Fibroblast of the aortic adventitia (primary cell): ENCODE data around the gene CASKIN1. TPM values are rescaled to one million over a fixed set of nuclear protein-coding genes. Genes with fewer than 3 reads are reported as not detected.

ENCODE experiments used
- DNase-seq: peaks from one replicate; pipeline ENCODE4 v3.0.0-alpha.2; 2010; ENCODE audit warnings: low read depth
- H3K4me3 ChIP-seq: 2 replicates; pipeline ENCODE4 v1.5.1; 2011; ENCODE audit warnings: low read depth, mild to moderate bottlenecking, control low read depth, low read length, moderate library complexity
- CTCF ChIP-seq: IDR thresholded peaks from 2 replicates; pipeline ENCODE4 v1.5.1; 2011; ENCODE audit warnings: mild to moderate bottlenecking, low read length, control low read depth, inconsistent platforms; ENCODE audit not compliant: insufficient read depth
- total RNA-seq: library from RNA; depleted of rRNA; stranded (reverse); fragments of >200 nt; gene quantifications from 2 replicates; pipeline ENCODE4 v1.2.3, GENCODE V29; 2012; ENCODE audit warnings: low replicate concordance

The CASKIN1 gene
- total RNA-seq, 1 donor, result 0.18 TPM

DNA sequence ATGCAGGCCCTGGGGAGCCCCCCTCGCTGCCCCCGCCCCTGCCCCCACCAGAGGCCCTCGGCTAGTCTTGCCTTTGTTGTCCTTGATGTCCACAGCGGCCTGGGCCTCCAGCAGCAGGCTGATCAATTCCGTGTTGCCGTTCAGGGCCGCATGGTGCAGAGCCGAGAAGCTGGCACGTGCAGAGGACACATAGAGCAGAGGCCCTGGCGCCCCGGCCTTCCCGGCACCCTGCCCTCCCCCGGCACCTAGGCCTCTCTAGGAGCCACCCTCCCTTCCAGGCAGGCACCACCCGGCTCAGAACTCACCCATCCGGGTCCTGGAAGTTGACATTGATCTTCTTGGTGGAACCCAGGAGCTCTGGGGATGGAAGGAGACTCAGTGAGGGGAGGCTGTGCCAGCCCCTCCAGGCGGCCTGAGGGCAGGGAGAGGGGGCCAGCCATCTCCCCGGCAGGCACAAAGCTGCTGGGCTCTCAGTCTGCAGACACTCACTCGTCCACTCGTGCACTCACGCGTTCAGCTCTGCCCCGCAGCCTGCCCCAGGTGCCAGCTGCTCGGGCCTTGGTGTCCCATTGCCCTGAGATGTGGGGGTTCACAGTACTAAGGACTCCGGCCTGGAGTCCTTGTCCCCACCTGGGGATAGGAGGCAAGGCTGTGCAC is 6.3 kb downstream of the CASKIN1 start:
- DNase-seq, result no peak
- no peak overlapping the region for H3K4me3 ChIP-seq
- TF ChIP-seq CTCF, result no peak

DNA sequence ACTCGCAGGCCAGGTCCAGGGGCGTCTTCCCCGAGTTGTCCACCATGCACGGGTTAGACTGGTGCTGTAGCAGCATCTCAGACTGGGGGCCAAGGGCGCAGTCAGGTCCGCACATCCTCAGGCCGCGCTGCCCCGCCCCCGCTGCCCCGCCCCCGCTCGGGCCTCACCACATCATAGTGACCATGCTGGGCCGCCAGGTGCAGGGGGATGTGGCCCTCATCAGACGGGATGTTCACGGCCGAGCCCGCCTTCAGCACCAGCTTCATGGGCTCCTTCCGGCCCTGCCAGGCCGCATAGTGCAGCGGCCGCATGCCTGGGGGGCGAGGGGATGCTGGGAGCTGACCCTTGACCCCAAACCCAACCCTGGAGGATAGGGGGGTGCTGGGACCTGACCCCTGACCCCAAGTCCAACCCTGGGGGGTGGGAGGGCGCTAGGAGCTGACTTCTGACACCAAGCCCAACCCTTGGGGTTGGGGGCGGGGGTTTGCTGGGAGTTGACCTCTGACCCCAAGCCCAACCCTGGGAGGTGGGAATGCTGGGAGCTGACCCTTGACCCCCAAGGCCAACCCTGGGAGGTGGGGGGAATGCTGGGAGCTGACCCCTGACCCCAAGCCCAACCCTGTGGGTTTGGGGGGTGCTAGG is 7.0 kb downstream of the CASKIN1 start:
- no peak for DNase-seq
- TF ChIP-seq CTCF, result no peak
- no peak overlapping the region for H3K4me3 ChIP-seq

- DNase-seq, result no peak
- no peak overlapping the region for H3K4me3 ChIP-seq
- no peak for TF ChIP-seq CTCF
Measured at GRCh38 chr16:2188395-2188794, 8.0 kb downstream of the CASKIN1 start.

- no peak overlapping the region for H3K4me3 ChIP-seq
- no peak for TF ChIP-seq CTCF
Measured at GRCh38 chr16:2187212-2187611, 9.2 kb downstream of the CASKIN1 start.

GRCh38 chr16:2186505-2186904 is 9.9 kb downstream of the CASKIN1 start:
- DNase-seq, result no peak
- H3K4me3 ChIP-seq, result no peak overlapping the region
- no peak for TF ChIP-seq CTCF

More at GRCh38 chr16:2187212-2187611, 9.2 kb downstream of the CASKIN1 start:
- DNase-seq, result no peak

- TF ChIP-seq CTCF, result no peak
- DNase-seq, result no peak
Measured at GRCh38 chr16:2186064-2186463, 10.3 kb downstream of the CASKIN1 start.

DNA sequence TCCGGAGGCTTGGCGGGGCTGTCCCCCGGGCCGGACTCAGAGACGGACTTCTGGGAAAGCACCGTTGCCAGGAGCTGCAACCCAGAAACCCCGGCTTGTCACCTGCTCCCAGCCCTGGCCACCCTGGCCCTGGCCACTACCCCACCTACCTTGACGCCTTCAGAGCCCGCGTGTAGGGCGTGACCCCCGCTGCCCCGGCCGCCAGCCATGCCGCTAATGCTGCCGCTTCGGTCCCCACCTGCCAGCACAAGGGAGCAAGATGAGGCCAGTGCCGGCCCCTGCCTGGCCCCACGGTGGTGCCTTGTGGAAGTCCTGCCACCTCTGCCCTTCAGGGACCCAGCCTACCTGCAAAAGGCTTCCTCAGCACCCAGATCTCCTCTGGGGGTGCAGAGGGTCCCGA is 11.4 kb downstream of the CASKIN1 start:
- no peak for DNase-seq
- TF ChIP-seq CTCF, result no peak
- H3K4me3 ChIP-seq, result no peak overlapping the region

More at GRCh38 chr16:2186064-2186463, 10.3 kb downstream of the CASKIN1 start:
- H3K4me3 ChIP-seq, result no peak overlapping the region
